HepG2 (cell line): ENCODE data around the gene GPS2. TPM values are rescaled to one million over a fixed set of nuclear protein-coding genes. Genes with fewer than 3 reads are reported as not detected.

Source experiments
- ARID2 ChIP-seq: sonication (generic); formaldehyde crosslinking; IDR thresholded peaks from 2 replicates; pipeline ENCODE4 v1.8.1; 2022; ENCODE audit warnings: mild to moderate bottlenecking, missing genetic modification reagents, borderline replicate concordance
- ARNTL ChIP-seq: sonication (generic); formaldehyde crosslinking; IDR thresholded peaks from 2 replicates; pipeline ENCODE4 v1.4.0; 2020; ENCODE audit warnings: mild to moderate bottlenecking, missing genetic modification reagents
- ATM ChIP-seq: fragments of 450-650 bp; IDR thresholded peaks from 2 replicates; pipeline ENCODE4 v1.7.1; 2017; ENCODE audit warnings: mild to moderate bottlenecking, borderline replicate concordance
- BCL3 ChIP-seq: sonication (generic); formaldehyde crosslinking; IDR thresholded peaks from 2 replicates; pipeline ENCODE4 v1.5.1; 2020; ENCODE audit warnings: mild to moderate bottlenecking, missing genetic modification reagents, moderate library complexity
- DNMT1 ChIP-seq: sonication (generic); formaldehyde crosslinking; IDR thresholded peaks from 2 replicates; pipeline ENCODE4 v1.5.1; 2020; ENCODE audit warnings: mild to moderate bottlenecking, missing genetic modification reagents
- DPF2 ChIP-seq: sonication (generic); formaldehyde crosslinking; IDR thresholded peaks from 2 replicates; pipeline ENCODE4 v1.4.0; 2020; ENCODE audit warnings: mild to moderate bottlenecking, low read depth, missing genetic modification reagents, borderline replicate concordance
- ETV5 ChIP-seq: IDR thresholded peaks from 2 replicates; pipeline ENCODE4 v1.6.1; 2018; ENCODE audit warnings: missing biosample characterization, missing genetic modification reagents, inconsistent platforms, borderline replicate concordance
- HNF1A ChIP-seq, 2 experiments: sonication (generic) in 1 of 2; formaldehyde crosslinking in 1 of 2; IDR thresholded peaks; 2 replicates each; pipeline versions ENCODE4 v1.4.0 to v1.6.1; 2016 to 2020; ENCODE audit warnings: borderline replicate concordance in 1 of 2, low read depth in 1 of 2, mild to moderate bottlenecking in 1 of 2, missing genetic modification reagents in 1 of 2
- HNF4A ChIP-seq: sonication (generic); formaldehyde crosslinking; IDR thresholded peaks from 2 replicates; pipeline ENCODE4 v1.4.0; 2020; ENCODE audit warnings: missing genetic modification reagents
- HOXA9 ChIP-seq: sonication (generic); formaldehyde crosslinking; IDR thresholded peaks from 2 replicates; pipeline ENCODE4 v1.8.1; 2022; ENCODE audit warnings: missing genetic modification reagents, mild to moderate bottlenecking, moderate library complexity, borderline replicate concordance
- KDM3A ChIP-seq: IDR thresholded peaks from 2 replicates; pipeline ENCODE4 v1.6.1; 2018; ENCODE audit warnings: low read depth, missing compliant biosample characterization
- KDM5A ChIP-seq: fragments of 200-600 bp; sonication (generic); IDR thresholded peaks from 2 replicates; pipeline ENCODE4 v1.7.0; 2018; ENCODE audit warnings: antibody characterized with exemption, mild to moderate bottlenecking, low read length, borderline replicate concordance
- KLF12 ChIP-seq: sonication (generic); formaldehyde crosslinking; IDR thresholded peaks from 2 replicates; pipeline ENCODE4 v1.4.0; 2020; ENCODE audit warnings: missing genetic modification reagents, borderline replicate concordance
- MAFG ChIP-seq: sonication (generic); formaldehyde crosslinking; IDR thresholded peaks from 2 replicates; pipeline ENCODE4 v1.5.1; 2020; ENCODE audit warnings: mild to moderate bottlenecking, missing genetic modification reagents
- NR1H2 ChIP-seq: sonication (generic); formaldehyde crosslinking; IDR thresholded peaks from 2 replicates; pipeline ENCODE4 v1.8.1; 2022; ENCODE audit warnings: low read depth, missing genetic modification reagents, borderline replicate concordance
- PHF21A ChIP-seq: sonication (generic); formaldehyde crosslinking; IDR thresholded peaks from 2 replicates; pipeline ENCODE4 v1.5.0; 2020; ENCODE audit warnings: mild to moderate bottlenecking, missing genetic modification reagents
- PLRG1 ChIP-seq: fragments of 450-650 bp; conservative IDR thresholded peaks from 2 replicates; pipeline ENCODE4 v1.6.1; 2016
- RFXAP ChIP-seq: sonication (generic); formaldehyde crosslinking; IDR thresholded peaks from 2 replicates; pipeline ENCODE4 v1.4.0; 2020; ENCODE audit warnings: missing genetic modification reagents, borderline replicate concordance
- ZC3H13 ChIP-seq: sonication (generic); formaldehyde crosslinking; IDR thresholded peaks from 2 replicates; pipeline ENCODE4 v1.8.1; 2023; ENCODE audit warnings: mild to moderate bottlenecking, missing genetic modification reagents, moderate library complexity
- ZKSCAN1 ChIP-seq: fragments of 150-350 bp; IDR thresholded peaks from 2 replicates; pipeline ENCODE4 v1.6.1; 2014; ENCODE audit warnings: low read length
- ZNF513 ChIP-seq: sonication (generic); formaldehyde crosslinking; conservative IDR thresholded peaks from 2 replicates; pipeline ENCODE4 v1.5.0; 2020; ENCODE audit warnings: missing genetic modification reagents
- ZNF891 ChIP-seq: sonication (generic); formaldehyde crosslinking; IDR thresholded peaks from 2 replicates; pipeline ENCODE4 v1.5.0; 2020; ENCODE audit warnings: mild to moderate bottlenecking, missing genetic modification reagents
- polyA plus RNA-seq, 8 experiments: library from polyadenylated mRNA; depleted of rRNA in 3 of 8; stranded (reverse) in 7 of 8; unstranded in 1 of 8; fragments of >200 nt; fragmentation: Illumina TruSeq in 4 of 8; extraction: Trizol in 4 of 8; gene quantifications; 2 replicates each; pipeline versions ENCODE4 v1.2.1 to v1.2.3, GENCODE V29; 2011 to 2016; ENCODE audit warnings: low read depth in 4 of 8, missing spikeins in 1 of 8, mixed read lengths in 1 of 8; ENCODE audit not compliant: insufficient read depth in 1 of 8
- total RNA-seq, 5 experiments: library from RNA; depleted of rRNA; stranded (reverse); fragments of >200 nt; fragmentation: Illumina TruSeq; extraction: Trizol; gene quantifications; 2 replicates each; pipeline ENCODE4 v1.2.3, GENCODE V29; 2016; ENCODE audit warnings: low read depth in 1 of 5

Gene GPS2
- total and polyA plus RNA-seq, 2 of the 13 experiments (the other 11 are each of a cell fraction or from before 2014, with no cell fraction given) = 58.0 to 59.4 TPM

- TF ChIP-seq HNF1A (IDR thresholded peaks at IDR 0.05; ENCODE audit: low read depth) (0 out of 2 replicates have a peak, but pooled peaks have one; percentile 9), HNF1A (CRISPR knock-in tag; IDR thresholded peaks at IDR 0.05; ENCODE audit: borderline replicate concordance) (peak; percentile 24; the same call in 1 of the 2 replicates), MAFG (CRISPR knock-in tag) (no peak), DPF2 (CRISPR knock-in tag) (no peak), RFXAP (CRISPR knock-in tag) (no peak), ETV5 (CRISPR knock-in tag) (no peak), KLF12 (CRISPR knock-in tag) (peak; percentile 74), ARNTL (CRISPR knock-in tag) (peak; percentile 17; the same call in 1 of the 2 replicates), NR1H2 (no peak), HNF4A (CRISPR knock-in tag) (no peak), KDM3A (CRISPR knock-in tag) (no peak), BCL3 (CRISPR knock-in tag) (peak; percentile 65), ZNF891 (CRISPR knock-in tag) (no peak), KDM5A (no peak; the same call in 1 of the 2 replicates), ZC3H13 (CRISPR knock-in tag) (no peak), PHF21A (CRISPR knock-in tag) (peak; percentile 46; the same call in 1 of the 2 replicates), DNMT1 (CRISPR knock-in tag) (no peak), ARID2 (CRISPR knock-in tag) (no peak), PLRG1 (no peak), ZKSCAN1 (no peak), ATM (no peak), ZNF513 (CRISPR knock-in tag) (no peak), HOXA9 (CRISPR knock-in tag) (no peak)
Measured at GRCh38 chr17:7306911-7307685, 8.1 kb downstream of the GPS2 start, which contains the start of gene EIF5A (continued).
